Fibroblast of lung (primary cell): ENCODE measurements around the gene TUBA1B. TPM values are rescaled to one million over a fixed set of nuclear protein-coding genes. Genes with fewer than 3 reads are reported as not detected.

Source experiments
- DNase-seq, 2 donors: peaks; one replicate each; pipeline versions ENCODE4 v3.0.0 to v3.0.0-alpha.2; 2010; ENCODE audit warnings: low read depth in 2 of 2
- H2AFZ ChIP-seq: 2 replicates; pipeline ENCODE4 v1.5.1; 2012; ENCODE audit warnings: low read length, control low read depth, inconsistent platforms
- H3K27ac ChIP-seq: 2 replicates; pipeline ENCODE4 v1.5.1; 2011; ENCODE audit warnings: low read length, control low read depth; ENCODE audit not compliant: insufficient read depth
- H3K27me3 ChIP-seq: 2 replicates; pipeline ENCODE4 v1.5.1; 2011; ENCODE audit warnings: mild to moderate bottlenecking, low read length; ENCODE audit not compliant: control insufficient read depth, insufficient read depth
- H3K36me3 ChIP-seq: 2 replicates; pipeline ENCODE4 v1.5.1; 2011; ENCODE audit warnings: low read length; ENCODE audit not compliant: control insufficient read depth, insufficient read depth
- H3K4me1 ChIP-seq: 2 replicates; pipeline ENCODE4 v1.5.1; 2011; ENCODE audit warnings: low read length; ENCODE audit not compliant: control insufficient read depth, insufficient read depth; ENCODE audit errors: extremely low read depth
- H3K4me2 ChIP-seq: 2 replicates; pipeline ENCODE4 v1.5.1; 2011; ENCODE audit warnings: low read length, control low read depth; ENCODE audit not compliant: insufficient read depth; ENCODE audit errors: extremely low read depth
- H3K4me3 ChIP-seq, 4 experiments: fragments of 200-600 bp in 1 of 4; sonication (generic) in 1 of 4; replicated peaks in 1 of 4; 2 replicates each; pipeline ENCODE4 v1.5.1; 2011 to 2016; ENCODE audit warnings: low read length in 4 of 4, low read depth in 3 of 4, mild to moderate bottlenecking in 3 of 4, control low read depth in 2 of 4, inconsistent platforms in 1 of 4, mixed read lengths in 1 of 4; ENCODE audit not compliant: insufficient read depth in 1 of 4; ENCODE audit errors: control extremely low read depth in 1 of 4
- H3K79me2 ChIP-seq: 2 replicates; pipeline ENCODE4 v1.5.1; 2012; ENCODE audit warnings: mild to moderate bottlenecking, low read length, inconsistent platforms; ENCODE audit not compliant: control insufficient read depth, insufficient read depth
- H3K9ac ChIP-seq: 2 replicates; pipeline ENCODE4 v1.5.1; 2011; ENCODE audit warnings: mild to moderate bottlenecking, low read length, control low read depth; ENCODE audit not compliant: insufficient read depth
- H3K9me3 ChIP-seq: 2 replicates; pipeline ENCODE4 v1.5.1; 2012; ENCODE audit warnings: low read depth, low read length; ENCODE audit not compliant: control insufficient read depth, insufficient read depth
- H4K20me1 ChIP-seq: 2 replicates; pipeline ENCODE4 v1.5.1; 2011; ENCODE audit warnings: low read length; ENCODE audit not compliant: control insufficient read depth, insufficient read depth; ENCODE audit errors: extremely low read depth
- EZH2 ChIP-seq: IDR thresholded peaks from 2 replicates; pipeline ENCODE4 v1.5.1; 2012; ENCODE audit warnings: low read length, control low read depth, mild to moderate bottlenecking; ENCODE audit errors: missing control alignments
- polyA plus RNA-seq, 2 donors: library from polyadenylated mRNA; depleted of rRNA in 1 of 2; stranded (reverse) in 1 of 2; unstranded in 1 of 2; fragments of >200 nt; gene quantifications; 2 replicates each; pipeline ENCODE4 v1.2.1, GENCODE V29; 2011 to 2012; ENCODE audit warnings: missing spikeins in 1 of 2
- total RNA-seq: library from RNA; depleted of rRNA; stranded (reverse); fragments of >200 nt; gene quantifications from 2 replicates; pipeline ENCODE4 v1.2.1, GENCODE V29; 2014
- TF ChIP-seq, protein P1 (sequence below), 2 donors: IDR thresholded peaks in 1 of 2; conservative IDR thresholded peaks in 1 of 2; 1 replicate in 1 of 2; 2 replicates in 1 of 2; pipeline ENCODE4 v1.5.1; 2011 to 2012; ENCODE audit warnings: low read length in 2 of 2, control low read depth in 1 of 2, inconsistent platforms in 1 of 2, low read depth in 1 of 2, mild to moderate bottlenecking in 1 of 2

Gene TUBA1B
- total and polyA plus RNA-seq, 2 donors (not counting 1 experiment from before 2014, with no cell fraction given) = 1,258 to 3,083 TPM

DNA sequence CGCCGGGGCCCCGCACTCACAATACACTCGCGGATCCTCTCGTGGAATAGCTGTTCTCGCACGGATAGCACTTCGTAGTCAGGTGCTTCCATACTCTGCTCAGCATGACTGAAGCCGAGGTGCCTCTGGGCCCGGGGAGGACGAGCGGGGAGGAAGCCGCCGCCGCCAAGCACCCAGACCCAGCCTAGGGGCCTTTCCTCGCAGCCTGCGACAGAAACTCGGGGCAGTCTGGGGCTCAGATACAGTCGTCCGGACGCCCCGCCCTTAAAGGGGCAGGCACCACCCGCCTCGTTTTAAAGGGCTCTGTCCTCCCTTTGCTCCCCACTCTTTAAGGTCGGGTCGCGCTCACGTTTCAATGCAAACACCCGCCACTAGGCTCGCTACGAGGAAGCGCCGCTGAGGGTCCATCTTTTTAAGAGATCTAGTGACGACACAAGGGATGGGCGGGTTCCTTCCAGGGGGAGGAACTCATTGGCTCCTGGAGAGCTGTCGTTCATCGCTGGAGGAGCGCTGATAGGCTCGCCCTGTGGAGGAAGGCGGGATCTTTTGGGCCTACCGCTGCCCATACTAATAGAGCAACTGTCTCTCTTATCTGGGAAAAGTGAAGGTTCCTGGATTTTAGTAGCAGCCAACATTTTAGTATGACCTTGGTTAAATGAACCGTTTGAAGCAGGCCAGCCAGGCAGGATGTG is 20.6 kb downstream of the TUBA1B start, which contains the start of gene LMBR1L:
TSS of gene LMBR1L (minus strand) at position 384 of the 692 bp plus-strand sequence. CDS start at position 92, 292 bp downstream.
- Histone ChIP-seq H3K27ac (peak within 1 kb of the TSS; percentile 74), H4K20me1 (no peaks in the 10 kb centered on the region), H2AFZ (peak within 1 kb of the TSS; percentile 93), H3K9me3 (no peaks in the 10 kb centered on the region), H3K36me3 (peaks cover 5% of the 10 kb centered on the region), H3K4me2 (peak within 1 kb of the TSS; percentile 95), H3K27me3 (no peaks in the 10 kb centered on the region), H3K79me2 (peaks cover 18% of the 10 kb centered on the region), H3K4me1 (peaks cover 5% of the 10 kb centered on the region), H3K4me3 (peak within 1 kb of the TSS; percentile 82 to 95 (median 86)), H3K9ac (peak within 1 kb of the TSS; percentile 81)
- DNase-seq = peak; percentile 97 to 99
- TF ChIP-seq EZH2 = no peak
- TF ChIP-seq, protein P1, sequence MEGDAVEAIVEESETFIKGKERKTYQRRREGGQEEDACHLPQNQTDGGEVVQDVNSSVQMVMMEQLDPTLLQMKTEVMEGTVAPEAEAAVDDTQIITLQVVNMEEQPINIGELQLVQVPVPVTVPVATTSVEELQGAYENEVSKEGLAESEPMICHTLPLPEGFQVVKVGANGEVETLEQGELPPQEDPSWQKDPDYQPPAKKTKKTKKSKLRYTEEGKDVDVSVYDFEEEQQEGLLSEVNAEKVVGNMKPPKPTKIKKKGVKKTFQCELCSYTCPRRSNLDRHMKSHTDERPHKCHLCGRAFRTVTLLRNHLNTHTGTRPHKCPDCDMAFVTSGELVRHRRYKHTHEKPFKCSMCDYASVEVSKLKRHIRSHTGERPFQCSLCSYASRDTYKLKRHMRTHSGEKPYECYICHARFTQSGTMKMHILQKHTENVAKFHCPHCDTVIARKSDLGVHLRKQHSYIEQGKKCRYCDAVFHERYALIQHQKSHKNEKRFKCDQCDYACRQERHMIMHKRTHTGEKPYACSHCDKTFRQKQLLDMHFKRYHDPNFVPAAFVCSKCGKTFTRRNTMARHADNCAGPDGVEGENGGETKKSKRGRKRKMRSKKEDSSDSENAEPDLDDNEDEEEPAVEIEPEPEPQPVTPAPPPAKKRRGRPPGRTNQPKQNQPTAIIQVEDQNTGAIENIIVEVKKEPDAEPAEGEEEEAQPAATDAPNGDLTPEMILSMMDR (conservative IDR thresholded peaks at IDR 0.05 in 1 of 2, IDR thresholded peaks at IDR 0.05 in 1 of 2; ENCODE audit: low read depth in 1 of 2, low read length in 2 of 2) = peak; percentile 42 to 49

DNA sequence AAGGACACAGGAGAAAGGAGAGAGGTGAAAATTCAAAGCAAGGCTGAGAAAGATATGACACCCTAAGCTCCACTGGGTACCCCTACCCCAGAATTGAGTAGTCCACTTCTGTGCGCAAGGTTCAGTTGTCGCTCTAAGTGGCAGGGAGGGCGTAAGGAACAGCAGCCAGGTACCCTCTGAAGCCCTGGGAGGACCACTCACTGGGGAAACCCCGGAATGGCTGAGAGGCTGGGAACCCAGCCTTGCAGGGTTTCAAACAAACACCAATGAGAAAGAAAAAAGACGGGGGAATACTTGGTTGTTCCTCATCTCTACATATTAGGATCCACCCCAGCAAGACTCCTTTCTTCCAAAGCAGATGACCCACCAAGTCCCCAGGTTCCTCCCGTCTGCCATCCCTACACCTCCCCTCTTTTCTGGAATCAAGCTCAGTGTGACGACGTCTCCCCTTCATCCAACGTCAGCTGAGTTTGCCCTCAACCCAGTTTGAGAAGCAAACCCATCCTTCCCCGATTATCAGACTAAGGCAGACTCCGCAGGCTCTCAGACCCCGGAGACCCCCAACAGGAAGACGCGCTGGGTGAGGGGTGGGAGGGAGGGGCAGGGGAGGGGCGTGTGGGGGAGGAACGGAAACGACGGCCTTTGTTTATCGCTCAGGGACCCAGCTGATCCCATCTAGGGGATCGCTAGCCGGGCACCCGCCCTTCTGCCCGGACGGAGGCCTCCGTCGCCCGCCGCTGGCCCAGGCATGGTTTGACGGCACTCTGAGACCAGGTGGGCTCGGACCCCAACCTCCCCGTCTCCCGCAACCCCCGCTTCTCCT is 21.3 kb downstream of the TUBA1B start:
- no peaks in the 10 kb centered on the region for H3K27me3 ChIP-seq
- peaks cover 18% of the 10 kb centered on the region for H3K79me2 ChIP-seq
- peak overlapping the region; percentile 81 for H3K9ac ChIP-seq
- H3K36me3 ChIP-seq = peaks cover 5% of the 10 kb centered on the region
- H4K20me1 ChIP-seq = no peaks in the 10 kb centered on the region
- H3K9me3 ChIP-seq = no peaks in the 10 kb centered on the region
- H3K4me2 ChIP-seq = peak overlapping the region; percentile 95
- H3K4me3 ChIP-seq = peak overlapping the region; percentile 82 to 95 (median 86)
- TF ChIP-seq, protein P1 (conservative IDR thresholded peaks at IDR 0.05 in 1 of 2, IDR thresholded peaks at IDR 0.05 in 1 of 2; ENCODE audit: low read depth in 1 of 2, low read length in 2 of 2) = no peak
- TF ChIP-seq EZH2 = no peak
- peak overlapping the region; percentile 74 for H3K27ac ChIP-seq
- H3K4me1 ChIP-seq = peaks cover 5% of the 10 kb centered on the region
- H2AFZ ChIP-seq = peak overlapping the region; percentile 74
- peak in 1 of 2 donors; percentile 22 for DNase-seq

DNA sequence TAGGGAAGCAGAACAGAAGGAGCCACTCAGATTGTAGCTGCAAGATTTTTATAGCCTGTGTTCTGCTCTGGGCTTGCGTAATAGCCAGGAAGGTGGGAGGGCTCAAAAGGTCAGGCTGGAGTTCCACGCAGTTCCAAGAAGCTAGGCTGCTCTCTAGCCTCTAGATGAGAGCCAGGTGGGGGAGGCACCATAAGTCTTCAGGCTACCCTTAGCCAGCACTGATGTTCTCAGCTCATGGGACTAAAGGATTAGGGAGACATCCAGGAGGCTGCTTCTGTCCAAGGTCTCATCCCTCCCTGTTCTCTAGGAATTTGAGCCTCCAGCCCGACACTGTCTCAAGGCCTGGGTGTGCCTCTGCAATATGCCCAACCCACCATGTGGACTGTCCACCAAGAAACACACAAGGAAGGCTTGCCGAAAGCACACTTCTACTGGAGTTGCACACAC is 22.2 kb downstream of the TUBA1B start:
- Histone ChIP-seq H3K79me2 (peaks cover 18% of the 10 kb centered on the region), H3K4me3 (peak overlapping the region; percentile 82 to 95 (median 86)), H3K4me2 (peak overlapping the region; percentile 95), H3K36me3 (peaks cover 5% of the 10 kb centered on the region), H3K4me1 (peaks cover 5% of the 10 kb centered on the region), H3K9me3 (no peaks in the 10 kb centered on the region), H3K9ac (no peak overlapping the region), H3K27me3 (no peaks in the 10 kb centered on the region), H4K20me1 (no peaks in the 10 kb centered on the region), H3K27ac (no peak overlapping the region), H2AFZ (no peak overlapping the region)
- DNase-seq = peak; percentile 12 to 34
- TF ChIP-seq, protein P1 (conservative IDR thresholded peaks at IDR 0.05 in 1 of 2, IDR thresholded peaks at IDR 0.05 in 1 of 2; ENCODE audit: low read depth in 1 of 2, low read length in 2 of 2) = no peak
- TF ChIP-seq EZH2 = no peak
